GM19043 (cell line): ENCODE measurements around the gene TALDO1.

Experiments used
- ATAC-seq: cut with Tn5 transposase; IDR thresholded peaks from one replicate; pipeline ENCODE4 v1.9.1; 2021; ENCODE audit warnings: low read depth; ENCODE audit not compliant: unreplicated experiment

TALDO1 gene

DNA sequence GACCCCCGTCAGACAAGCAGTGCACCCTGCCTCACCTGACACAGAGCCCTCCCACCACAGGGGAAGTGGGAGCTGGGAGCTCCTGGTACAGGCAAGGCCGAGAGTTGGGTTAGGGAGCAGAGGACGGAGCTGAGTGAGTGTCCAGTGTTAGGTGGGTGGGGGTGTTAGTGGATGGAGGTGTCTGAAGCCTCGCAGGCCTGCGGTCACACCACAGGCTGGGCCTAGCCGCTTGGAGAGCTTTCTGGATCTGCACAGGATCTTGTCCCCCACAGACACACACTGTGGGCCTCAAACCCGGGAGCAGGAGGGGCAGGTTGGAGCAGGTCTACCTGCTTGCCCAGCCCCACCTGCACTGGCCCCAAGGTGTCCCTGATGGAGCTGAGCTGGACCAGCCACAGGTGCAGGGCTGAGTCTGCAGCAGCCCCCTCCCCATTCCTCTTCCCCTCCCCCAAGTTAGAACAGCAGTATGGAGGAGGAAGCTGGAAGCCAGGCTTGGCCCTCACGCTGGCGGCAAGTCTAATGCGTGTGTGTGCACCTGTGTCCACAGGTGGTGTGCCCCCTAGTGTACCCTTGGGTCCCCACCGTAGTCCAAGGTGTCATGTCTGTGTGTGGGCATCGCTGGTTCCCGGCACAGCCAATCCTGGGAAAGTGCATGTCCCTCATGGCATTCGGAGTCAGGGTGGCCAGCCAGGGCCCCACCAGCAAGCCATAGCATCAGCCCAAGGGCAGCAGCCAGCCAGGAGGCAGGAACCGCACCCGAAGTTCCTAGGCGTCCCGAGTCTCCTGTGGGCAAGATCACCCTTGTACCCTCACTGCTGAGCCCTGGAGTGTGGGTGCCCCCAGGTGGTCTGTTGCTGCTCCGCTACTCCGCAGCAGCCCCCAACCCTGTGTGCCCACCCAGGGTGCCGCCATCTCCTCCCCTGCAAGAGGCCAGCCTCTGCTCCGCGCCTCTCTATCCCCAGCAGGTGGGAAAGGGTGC, 32.0 kb downstream of the TALDO1 start:
- no peak for ATAC-seq

DNA sequence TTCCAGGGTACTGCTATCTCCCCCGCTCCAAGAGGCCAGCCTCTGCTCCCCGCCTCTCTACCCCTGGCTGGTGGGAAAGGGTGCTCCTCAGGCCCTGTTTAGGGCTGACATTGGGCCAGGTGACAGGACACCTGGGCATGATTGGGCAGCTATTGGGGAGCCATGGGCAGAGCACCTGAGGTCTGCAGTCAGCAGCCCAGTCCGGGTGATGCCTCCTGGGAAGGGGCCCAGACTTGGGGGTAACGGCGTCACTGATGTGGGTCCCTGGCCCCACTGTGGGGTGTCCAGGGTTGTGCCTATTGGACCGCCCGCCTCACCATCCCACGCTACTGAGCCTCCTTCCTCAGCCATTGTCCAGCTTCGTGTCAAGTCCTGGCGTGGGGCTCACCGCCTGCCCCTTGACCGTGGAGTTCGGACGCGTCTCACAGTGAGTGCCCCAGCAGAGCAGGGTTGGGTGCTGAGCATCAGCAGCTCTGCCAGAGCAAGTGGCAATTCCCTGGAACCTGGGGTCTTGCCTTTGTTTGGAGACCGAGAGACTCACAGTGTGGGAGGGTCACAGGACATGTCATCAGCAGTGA, 32.8 kb downstream of the TALDO1 start:
- no peak for ATAC-seq

GRCh38 chr11:782264-783174, 35.3 kb downstream of the TALDO1 start:
- no peak for ATAC-seq

GRCh38 chr11:783581-784015, 36.3 kb downstream of the TALDO1 start:
- no peak for ATAC-seq

- no peak for ATAC-seq
These were observed 39.2 kb downstream of the TALDO1 start for GRCh38 chr11:786235-787083.

- no peak for ATAC-seq
These were observed 39.9 kb downstream of the TALDO1 start for GRCh38 chr11:787084-787675.

GRCh38 chr11:788009-788640, 40.9 kb downstream of the TALDO1 start:
- ATAC-seq, result no peak

GRCh38 chr11:788953-789940, 42.0 kb downstream of the TALDO1 start:
- ATAC-seq, result no peak

- ATAC-seq, result no peak
These were observed 42.7 kb downstream of the TALDO1 start, which contains the start of gene CEND1 for GRCh38 chr11:789943-790342. TSS of gene CEND1 (minus strand) at chr11:790090. CDS start at chr11:788576, 1,514 bp downstream.

- ATAC-seq, result no peak
These were observed 43.7 kb downstream of the TALDO1 start for GRCh38 chr11:790721-791564.

- ATAC-seq, result no peak
These were observed 44.6 kb downstream of the TALDO1 start for GRCh38 chr11:791658-792534.

DNA sequence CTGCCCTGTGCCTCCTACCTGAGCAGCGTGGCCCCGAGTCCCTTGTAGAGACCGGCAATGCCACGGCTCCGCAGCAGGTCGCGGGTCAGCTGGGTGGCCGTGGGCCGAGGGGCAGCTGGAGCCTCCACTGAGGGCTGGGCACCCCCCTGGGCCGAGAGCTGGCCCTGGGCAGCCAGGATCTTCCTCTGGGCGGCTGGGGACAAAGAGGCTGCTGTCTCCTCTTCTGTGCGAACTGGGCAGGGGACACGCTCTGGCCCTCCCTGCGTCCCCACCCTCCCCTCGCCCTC, 45.2 kb downstream of the TALDO1 start:
- no peak for ATAC-seq

GRCh38 chr11:792873-793272, 45.6 kb downstream of the TALDO1 start:
- no peak for ATAC-seq

DNA sequence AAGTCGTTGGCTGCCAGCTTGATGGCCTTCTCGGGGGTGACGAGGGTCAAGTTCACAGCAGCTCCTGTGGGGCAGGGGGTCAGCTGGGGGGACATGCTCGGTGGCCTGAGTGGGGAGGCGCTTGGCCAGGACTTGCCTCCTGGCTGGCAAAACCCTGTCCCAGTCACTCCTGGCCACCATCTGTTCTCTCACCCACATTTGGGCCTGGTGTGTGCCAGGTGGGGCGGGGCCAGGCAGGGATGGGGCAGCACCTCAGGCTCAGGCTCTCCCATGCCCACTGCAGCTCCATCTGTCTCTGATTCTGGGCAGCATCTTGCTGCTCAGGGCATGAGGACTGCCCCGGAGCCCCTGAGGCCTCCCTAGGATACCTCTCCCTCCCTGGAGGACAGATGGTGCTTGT, 46.3 kb downstream of the TALDO1 start:
- ATAC-seq, result no peak

DNA sequence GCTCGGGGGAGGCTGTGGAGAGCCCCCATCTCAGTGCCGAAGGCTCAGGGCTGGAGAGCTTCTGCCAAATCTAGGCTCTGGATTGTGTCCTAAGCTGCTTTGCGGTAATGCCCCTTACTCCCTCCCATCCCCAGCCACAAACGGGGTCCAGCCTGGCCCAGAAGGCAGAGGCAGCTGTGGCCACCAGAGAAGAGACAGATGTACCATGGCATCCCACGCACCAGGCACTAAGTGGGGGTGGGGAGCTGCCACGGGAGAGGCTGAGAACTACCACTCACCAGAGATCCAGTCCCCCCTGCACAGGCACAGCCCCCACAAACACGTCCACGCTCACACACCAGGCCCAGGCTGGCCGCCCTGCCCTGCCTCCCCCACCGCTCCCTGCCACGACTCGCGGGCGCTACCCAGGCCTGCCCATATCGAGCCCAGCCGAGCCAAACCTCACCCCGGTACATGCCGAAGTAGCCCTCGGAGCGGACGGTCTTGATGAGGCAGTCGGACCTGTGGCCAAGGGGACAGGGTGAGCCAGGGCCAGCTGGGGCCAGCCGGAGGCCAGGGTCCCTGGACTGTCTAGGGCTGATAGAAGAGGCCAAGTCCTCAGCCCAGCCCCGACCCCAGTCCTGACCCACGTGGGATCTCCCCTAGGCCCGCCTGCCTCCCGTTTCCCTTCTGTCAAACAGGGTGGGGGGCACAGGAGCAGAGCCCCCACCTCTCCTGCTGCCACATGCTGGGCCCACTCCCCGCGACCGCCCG, 46.9 kb downstream of the TALDO1 start:
- no peak for ATAC-seq
